AG04449 (cell line): ENCODE results near the gene ANTXR1.

Source experiments
- CTCF ChIA-PET: fragments of 350-600 bp; formaldehyde crosslinking; extraction: SDS; loops from one replicate; lab custom pipeline; 2021; ENCODE audit warnings: antibody characterized with exemption; lab: Yijun Ruan, JAX
- POLR2A ChIA-PET: fragments of 400-600, 350-600 bp; formaldehyde crosslinking; extraction: SDS; loops from one replicate; lab custom pipeline; 2020; ENCODE audit warnings: antibody characterized with exemption, inconsistent platforms; lab: Yijun Ruan, JAX
- DNase-seq: peaks from one replicate; pipeline ENCODE4 v3.0.0-alpha.2; 2010; ENCODE audit warnings: low read depth, low spot score
- H3K4me3 ChIP-seq: 2 replicates; pipeline ENCODE4 v1.5.1; 2011; ENCODE audit warnings: low read depth, mild to moderate bottlenecking, control low read depth, low read length
- CTCF ChIP-seq: IDR thresholded peaks from one replicate; pipeline ENCODE4 v1.5.1; 2011; ENCODE audit warnings: mild to moderate bottlenecking, moderate library complexity, low read length, control low read depth, inconsistent platforms; ENCODE audit not compliant: insufficient read depth; ENCODE audit errors: missing control alignments

ANTXR1 gene

GRCh38 chr2:69062307-69062962 lies 49.5 kb downstream of the ANTXR1 start:
- ChIA-PET POLR2A (no interaction called here), CTCF (interaction anchor here (1.1 to 1.5 kb wide), 3 partner anchors 9 to 100 kb away, joined by 3 to 7 read pairs (median 5); no protein-coding TSS in a partner anchor)
- no peak for DNase-seq
- no peak overlapping the region for H3K4me3 ChIP-seq
- TF ChIP-seq CTCF, result no peak

- no peak for TF ChIP-seq CTCF
- POLR2A ChIA-PET, result no interaction called here
- no peak overlapping the region for H3K4me3 ChIP-seq
- DNase-seq, result no peak
- CTCF ChIA-PET, result interaction anchor here (0.9 to 1.2 kb wide), 2 partner anchors 10 to 123 kb away, joined by 3 to 4 read pairs; no protein-coding TSS in a partner anchor
Measured at GRCh38 chr2:69065735-69066336, 52.9 kb downstream of the ANTXR1 start.

GRCh38 chr2:69067026-69067630 lies 54.1 kb downstream of the ANTXR1 start:
- no peak overlapping the region for H3K4me3 ChIP-seq
- POLR2A ChIA-PET, result no interaction called here
- CTCF ChIA-PET, result no interaction called here
- TF ChIP-seq CTCF, result no peak
- DNase-seq, result no peak

GRCh38 chr2:69067866-69068265 lies 54.9 kb downstream of the ANTXR1 start:
- TF ChIP-seq CTCF, result no peak
- ChIA-PET CTCF (no interaction called here), POLR2A (no interaction called here)
- no peak for DNase-seq
- no peak overlapping the region for H3K4me3 ChIP-seq

- DNase-seq, result no peak
- H3K4me3 ChIP-seq, result no peak overlapping the region
- no peak for TF ChIP-seq CTCF
- CTCF ChIA-PET, result interaction anchor here (0.7 kb wide), 1 partner anchor 142 kb away, joined by 3 read pairs; no protein-coding TSS in a partner anchor
- POLR2A ChIA-PET, result no interaction called here
Measured at GRCh38 chr2:69070969-69071368, 58.0 kb downstream of the ANTXR1 start.
